ENCODE data around the gene TTC27. TPM values are rescaled to one million over a fixed set of nuclear protein-coding genes. Genes with fewer than 3 reads are reported as not detected.
"Not testable (repeated sequence)": the region's sequence is repeated elsewhere in the genome, so short reads cannot be mapped to it uniquely, and the experiment has no call there.

The TTC27 gene
- total and polyA plus RNA-seq, 10 of the 15 experiments (the other 5 are each of a cell fraction or from before 2014, with no cell fraction given), result 20.4 to 34.9 (median 26.0) TPM

DNA sequence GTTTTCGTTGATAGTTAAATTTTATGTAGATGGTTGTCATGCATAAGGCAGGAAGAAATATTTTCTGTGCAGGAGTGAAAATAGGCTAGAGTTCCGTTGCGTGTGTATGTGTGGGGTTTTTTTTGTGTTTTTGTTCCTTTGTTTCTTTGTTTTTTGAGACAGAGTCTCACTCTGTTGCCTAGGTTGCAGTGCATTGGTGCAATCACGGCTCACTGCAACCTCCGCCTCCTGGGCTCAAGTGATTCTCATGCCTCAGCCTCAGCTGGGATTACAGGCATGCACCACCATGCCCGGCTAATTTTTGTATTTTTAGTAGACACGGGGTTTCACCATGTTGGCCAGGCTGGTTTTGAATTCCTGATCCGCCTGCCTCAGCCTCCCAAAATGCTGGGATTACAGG, 103.1 kb downstream of the TTC27 start:
- BruUV-seq (replicated peaks); H3K36me3 ChIP-seq (ENCODE audit: control insufficient read depth in 2 of 2, insufficient read depth in 2 of 2, low read length in 1 of 2); ATAC-seq; H3K4me3 ChIP-seq; H3K79me2 ChIP-seq (ENCODE audit: control insufficient read depth, insufficient read depth, low read length); H3K4me2 ChIP-seq (ENCODE audit: control insufficient read depth, insufficient read depth); H4K20me1 ChIP-seq (ENCODE audit: control insufficient read depth, insufficient read depth); RAD21 ChIA-PET (ENCODE audit: unreplicated experiment); CTCF ChIA-PET; H3K9me3 ChIP-seq (replicated peaks; ENCODE audit: control insufficient read depth, insufficient read depth, low read length); H3K27ac ChIP-seq (ENCODE audit: control insufficient read depth, insufficient read depth); H3K27me3 ChIP-seq (replicated peaks in 1 of 2; ENCODE audit: control insufficient read depth in 2 of 2, insufficient read depth in 2 of 2, low read length in 1 of 2); H3K9ac ChIP-seq (ENCODE audit: control insufficient read depth, insufficient read depth, low read length); POLR2A ChIA-PET; FAIRE-seq; DNase-seq (ENCODE audit: low read depth, low spot score); H2AFZ ChIP-seq (ENCODE audit: control insufficient read depth, low read depth, low read length); intact Hi-C loops (cut with micrococcal nuclease; ENCODE audit: unreplicated experiment); in situ Hi-C loops (cut with MboI); H3K4me1 ChIP-seq (ENCODE audit: control insufficient read depth, insufficient read depth, low read length): not testable (repeated sequence)
- WGBS (ENCODE audit: insufficient coverage, insufficient replicate concordance, low lambda C conversion rate, missing lambda C conversion rate), result 97% methylated on average over 8 of the region's 8 CpGs
- SMC1A ChIA-PET (ENCODE audit: uncharacterized antibody, unreplicated experiment), result interaction anchor here (0.7 to 1.4 kb wide), 2 partner anchors 12 to 20 kb away, joined by 3 read pairs; no protein-coding TSS in a partner anchor

DNA sequence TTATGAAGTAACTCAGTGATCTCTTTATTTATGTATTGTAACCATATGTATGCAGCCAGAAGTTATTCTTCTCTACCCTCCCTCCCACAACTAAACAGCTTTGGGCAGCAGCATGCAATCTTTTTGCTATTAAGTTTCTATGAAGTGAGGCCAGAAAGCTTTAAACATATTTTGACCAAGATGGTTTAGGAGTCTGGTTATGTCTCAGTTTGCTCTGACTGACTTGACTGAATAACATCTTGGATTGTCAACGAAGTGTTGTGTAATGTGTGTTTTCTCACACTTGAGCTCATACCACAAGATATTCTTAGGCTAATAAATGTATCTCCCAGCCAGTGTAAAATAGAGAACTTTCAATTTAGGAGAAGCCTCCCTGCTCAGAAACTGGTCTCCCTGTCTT, 104.3 kb downstream of the TTC27 start:
- in situ Hi-C loops (cut with MboI), result no loop called here

More for the DNA sequence above, 104.3 kb downstream of the TTC27 start:
- CTCF ChIA-PET, result interaction anchor here (1.2 kb wide), 1 partner anchor 13 kb away, joined by 6 read pairs; no protein-coding TSS in a partner anchor
- intact Hi-C loops (cut with micrococcal nuclease; ENCODE audit: unreplicated experiment), result no loop called here
- POLR2A ChIA-PET, result no interaction called here
- H3K36me3 ChIP-seq (ENCODE audit: control insufficient read depth in 2 of 2, insufficient read depth in 2 of 2, low read length in 1 of 2), result no peaks in the 10 kb centered on the region
- TF ChIP-seq PAX5 (IDR thresholded peaks at IDR 0.05; ENCODE audit: borderline replicate concordance, low read depth, low read length) (no peak), YBX1 (IDR thresholded peaks at IDR 0.05) (no peak), STAT3 (IDR thresholded peaks at IDR 0.05; ENCODE audit: low read depth, low read length) (no peak), TCF7 (IDR thresholded peaks at IDR 0.05; ENCODE audit: borderline replicate concordance) (no peak), FOXK2 (IDR thresholded peaks at IDR 0.05) (no peak), CEBPB (IDR thresholded peaks at IDR 0.05; ENCODE audit: borderline replicate concordance in 1 of 2, low read depth in 2 of 2, low read length in 2 of 2) (no peak), MYC (IDR thresholded peaks at IDR 0.05; ENCODE audit: insufficient read depth, insufficient read length, insufficient replicate concordance, low read length, severe bottlenecking) (no peak), BACH1 (IDR thresholded peaks at IDR 0.05; ENCODE audit: borderline replicate concordance) (no peak), RB1 (IDR thresholded peaks at IDR 0.05; ENCODE audit: borderline replicate concordance) (no peak), TCF3 (IDR thresholded peaks at IDR 0.05; ENCODE audit: borderline replicate concordance, insufficient read depth, low read depth, low read length) (no peak), SUZ12 (IDR thresholded peaks at IDR 0.05; ENCODE audit: unreplicated experiment) (no peak), NRF1 (conservative IDR thresholded peaks at IDR 0.05; ENCODE audit: low read depth, low read length) (no peak), ZNF207 (IDR thresholded peaks at IDR 0.05; ENCODE audit: borderline replicate concordance) (no peak), SMC3 (IDR thresholded peaks at IDR 0.05; ENCODE audit: borderline replicate concordance, low read length) (no peak)
- H3K27ac ChIP-seq (ENCODE audit: control insufficient read depth, insufficient read depth), result no peak overlapping the region
- SMC1A ChIA-PET (ENCODE audit: uncharacterized antibody, unreplicated experiment), result interaction anchor here (1.4 to 4.7 kb wide), 3 partner anchors 11 to 14 kb away, joined by 3 to 40 read pairs (median 5); no protein-coding TSS in a partner anchor
- RAD21 ChIA-PET (ENCODE audit: unreplicated experiment), result no interaction called here
- H3K9me3 ChIP-seq (replicated peaks; ENCODE audit: control insufficient read depth, insufficient read depth, low read length), result no peaks in the 10 kb centered on the region
- no peak overlapping the region for H3K9ac ChIP-seq (ENCODE audit: control insufficient read depth, insufficient read depth, low read length)
- ATAC-seq (no peak), DNase-seq (ENCODE audit: low read depth, low spot score) (no peak), FAIRE-seq (no peak)
- no peaks in the 10 kb centered on the region for H3K79me2 ChIP-seq (ENCODE audit: control insufficient read depth, insufficient read depth, low read length)
- H3K4me2 ChIP-seq (ENCODE audit: control insufficient read depth, insufficient read depth), result no peak overlapping the region
- no peak overlapping the region for H2AFZ ChIP-seq (ENCODE audit: control insufficient read depth, low read depth, low read length)
- no peaks in the 10 kb centered on the region for H4K20me1 ChIP-seq (ENCODE audit: control insufficient read depth, insufficient read depth)
- no TSS peak for BruUV-seq (replicated peaks)
- H3K4me3 ChIP-seq, result no peak overlapping the region
- no peaks in the 10 kb centered on the region for H3K4me1 ChIP-seq (ENCODE audit: control insufficient read depth, insufficient read depth, low read length)
- WGBS (ENCODE audit: insufficient coverage, insufficient replicate concordance, low lambda C conversion rate, missing lambda C conversion rate), result 100% methylated on average over 1 of the region's 1 CpG
- H3K27me3 ChIP-seq (replicated peaks in 1 of 2; ENCODE audit: control insufficient read depth in 2 of 2, insufficient read depth in 2 of 2, low read length in 1 of 2), result no peaks in the 10 kb centered on the region
